ENCODE measurements around the gene SNX12.

DNA sequence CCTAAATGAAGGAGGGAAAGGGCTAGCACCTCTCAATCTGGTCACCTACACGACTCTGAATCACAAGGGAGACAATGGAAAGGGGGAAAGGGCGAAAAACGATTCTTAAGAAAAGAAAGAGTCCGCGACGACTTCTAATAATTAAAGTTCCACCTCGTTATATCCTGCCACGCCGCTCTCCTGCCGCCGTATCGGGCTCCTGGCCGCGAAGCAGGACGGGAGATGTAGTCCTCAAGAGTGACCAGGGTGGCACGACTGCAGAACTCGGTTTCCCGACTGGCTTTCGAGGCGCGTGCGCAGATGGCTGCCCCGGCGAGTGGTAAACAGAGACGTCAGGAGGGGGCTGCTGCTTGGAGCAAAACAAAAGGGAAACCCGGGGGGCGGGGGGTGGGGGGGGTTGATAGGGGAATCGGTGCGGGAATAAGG, 27.4 kb upstream of the SNX12 start, which contains the start of gene FOXO4:
- no peak for TF ChIP-seq CTCF (conservative IDR thresholded peaks at IDR 0.05)
- TF ChIP-seq ZFX (IDR thresholded peaks at IDR 0.05) = no peak
